GM23338 (cell line): ENCODE results near the gene ADAMTS19.

Experiments used
- CREB1 ChIP-seq: fragments of 250-450 bp; sonication (Bioruptor Pico); IDR thresholded peaks from 2 replicates; pipeline ENCODE4 v1.5.0; 2020; ENCODE audit warnings: low read depth, mild to moderate bottlenecking, moderate library complexity
- CTCF ChIP-seq, 2 experiments: fragments of 200-600 bp in 1 of 2; sonication (generic) in 1 of 2; conservative IDR thresholded peaks; 2 replicates each; pipeline versions ENCODE4 v1.5.1 to v1.6.1; 2016 to 2017; ENCODE audit warnings: antibody characterized with exemption in 2 of 2, low read depth in 2 of 2, mild to moderate bottlenecking in 2 of 2, moderate library complexity in 1 of 2
- EZH2 ChIP-seq: fragments of 200-600 bp; sonication (generic); IDR thresholded peaks from one replicate; pipeline ENCODE4 v1.8.0; 2017; ENCODE audit warnings: antibody characterized with exemption, mild to moderate bottlenecking, low read depth; ENCODE audit not compliant: unreplicated experiment
- EZH2phosphoT487 ChIP-seq: fragments of 200-600 bp; sonication (generic); IDR thresholded peaks from one replicate; pipeline ENCODE4 v1.8.1; 2018; ENCODE audit warnings: antibody characterized with exemption; ENCODE audit not compliant: unreplicated experiment
- JUNB ChIP-seq: IDR thresholded peaks from one replicate; pipeline ENCODE4 v1.6.1; 2016; ENCODE audit warnings: antibody characterized with exemption; ENCODE audit not compliant: unreplicated experiment
- NANOG ChIP-seq: IDR thresholded peaks from 2 replicates; pipeline ENCODE4 v1.6.1; 2016; ENCODE audit warnings: antibody characterized with exemption, borderline replicate concordance
- POLR2AphosphoS5 ChIP-seq: IDR thresholded peaks from 2 replicates; pipeline ENCODE4 v1.6.1; 2016; ENCODE audit warnings: antibody characterized with exemption, low read depth
- REST ChIP-seq: IDR thresholded peaks from one replicate; pipeline ENCODE4 v1.6.1; 2018; ENCODE audit warnings: antibody characterized with exemption; ENCODE audit not compliant: unreplicated experiment
- STAT1 ChIP-seq: IDR thresholded peaks from one replicate; pipeline ENCODE4 v1.6.1; 2016; ENCODE audit warnings: antibody characterized with exemption; ENCODE audit not compliant: unreplicated experiment
- ZNF114 ChIP-seq: fragments of 250-450 bp; sonication (Bioruptor Pico); IDR thresholded peaks from 2 replicates; pipeline ENCODE4 v1.5.0; 2020; ENCODE audit warnings: mild to moderate bottlenecking, moderate library complexity
- TF ChIP-seq, protein P1 (sequence below): IDR thresholded peaks from 2 replicates; pipeline ENCODE4 v1.6.1; 2016; ENCODE audit warnings: antibody characterized with exemption

DNA sequence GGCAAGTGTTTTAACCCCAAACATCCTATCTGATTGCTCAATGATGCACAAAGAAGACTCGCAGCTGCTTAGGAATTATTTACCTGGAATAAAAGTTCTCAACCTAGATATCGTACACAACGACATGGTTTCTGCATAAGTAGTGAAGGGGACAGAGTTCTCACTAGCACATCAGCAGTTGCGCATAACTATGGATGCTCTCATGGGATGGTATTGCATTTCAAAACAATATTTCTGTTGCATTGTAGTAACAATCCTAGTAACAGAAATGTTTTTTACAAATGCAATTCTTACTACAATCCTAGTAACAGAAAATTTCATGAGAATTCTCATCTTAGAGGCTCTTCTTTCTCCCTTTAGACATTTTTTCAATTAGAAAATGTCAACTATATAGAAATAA is 193.3 kb downstream of the ADAMTS19 start:
- TF ChIP-seq CTCF (conservative IDR thresholded peaks at IDR 0.05; ENCODE audit: low read depth in 2 of 2) (no peak), STAT1 (no peak), EZH2phosphoT487 (no peak), REST (no peak), EZH2 (no peak), POLR2AphosphoS5 (no peak), ZNF114 (CRISPR knock-in tag) (no peak), CREB1 (CRISPR knock-in tag) (no peak), JUNB (no peak), NANOG (no peak)
- TF ChIP-seq, protein P1, sequence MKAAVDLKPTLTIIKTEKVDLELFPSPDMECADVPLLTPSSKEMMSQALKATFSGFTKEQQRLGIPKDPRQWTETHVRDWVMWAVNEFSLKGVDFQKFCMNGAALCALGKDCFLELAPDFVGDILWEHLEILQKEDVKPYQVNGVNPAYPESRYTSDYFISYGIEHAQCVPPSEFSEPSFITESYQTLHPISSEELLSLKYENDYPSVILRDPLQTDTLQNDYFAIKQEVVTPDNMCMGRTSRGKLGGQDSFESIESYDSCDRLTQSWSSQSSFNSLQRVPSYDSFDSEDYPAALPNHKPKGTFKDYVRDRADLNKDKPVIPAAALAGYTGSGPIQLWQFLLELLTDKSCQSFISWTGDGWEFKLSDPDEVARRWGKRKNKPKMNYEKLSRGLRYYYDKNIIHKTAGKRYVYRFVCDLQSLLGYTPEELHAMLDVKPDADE: no peak
